Embryonic facial prominence (tissue), 1 donor: ENCODE measurements around the gene STYXL2.

Experiments
- DNase-seq: peaks from one replicate; pipeline ENCODE4 v3.0.0-alpha.2; 2016; ENCODE audit errors: extremely low spot score

The STYXL2 gene

DNA sequence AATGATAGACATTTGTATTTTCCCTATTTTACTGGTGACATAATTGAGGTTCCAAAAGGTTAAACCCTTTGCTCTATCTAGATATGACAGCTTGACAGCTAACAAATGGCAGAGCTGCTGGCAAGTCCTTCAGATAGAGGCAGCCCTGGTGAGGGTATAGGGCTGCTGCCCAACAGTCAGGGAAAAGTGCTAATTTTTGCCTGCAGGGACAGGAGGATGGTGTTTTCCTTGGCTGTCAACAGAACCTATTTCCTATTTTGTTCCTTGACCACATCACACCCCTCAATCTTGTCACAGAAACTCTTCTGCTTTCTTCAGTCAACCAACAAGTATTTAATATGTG is 16.0 kb upstream of the STYXL2 start:
- DNase-seq, result no peak

DNA sequence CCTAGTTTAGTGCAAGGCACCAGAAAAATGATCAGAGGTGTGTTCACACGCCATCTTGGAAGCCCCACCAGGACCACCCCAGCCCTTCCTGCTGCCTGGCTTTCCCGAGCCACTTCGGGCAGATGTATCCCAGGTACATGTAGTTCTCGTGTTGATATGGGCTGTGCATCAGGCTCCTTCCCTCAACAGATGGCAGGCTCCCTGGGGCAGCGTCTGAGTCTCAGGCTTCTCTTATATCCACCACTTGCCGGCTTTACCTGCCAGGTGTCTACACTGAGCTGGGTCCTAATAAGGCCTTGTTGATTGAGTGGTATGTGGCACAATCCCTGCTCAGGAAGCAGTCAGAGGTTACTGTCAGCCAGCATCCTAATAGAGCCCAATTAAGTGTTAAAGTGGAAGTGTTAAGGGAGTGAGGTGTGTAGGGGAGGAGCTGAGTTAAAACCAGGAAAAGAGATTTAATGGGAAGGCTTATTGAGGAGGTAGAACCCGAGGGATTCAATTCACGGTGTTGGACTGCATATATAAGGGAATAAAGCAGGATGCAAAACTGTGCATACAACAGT is 12.2 kb upstream of the STYXL2 start:
- DNase-seq, result no peak

DNA sequence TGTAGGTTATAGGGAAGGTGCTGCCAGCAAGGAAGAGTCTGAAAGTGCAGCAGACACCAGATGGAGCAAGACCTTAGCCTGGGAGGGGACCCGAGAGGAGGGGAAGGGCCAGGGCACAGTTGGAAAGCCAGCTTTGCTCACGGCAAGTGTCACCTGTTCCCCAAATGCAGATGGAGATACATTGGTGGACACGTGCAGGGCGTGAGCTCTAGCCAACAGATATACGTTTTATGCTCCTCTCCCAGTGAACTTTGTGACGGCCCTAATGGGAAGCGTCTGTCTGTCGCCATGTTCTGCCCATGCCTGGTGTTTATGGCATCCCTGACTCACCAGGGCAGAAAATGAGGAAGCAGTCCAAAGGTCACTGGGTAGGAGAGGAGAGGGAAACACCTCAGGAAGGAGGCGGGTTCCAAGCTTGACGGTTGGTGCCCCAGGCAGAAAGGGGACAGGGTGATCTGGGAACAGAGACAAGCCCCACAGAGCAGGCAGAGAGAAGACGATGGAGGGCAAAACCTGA is 11.3 kb upstream of the STYXL2 start:
- no peak for DNase-seq

DNA sequence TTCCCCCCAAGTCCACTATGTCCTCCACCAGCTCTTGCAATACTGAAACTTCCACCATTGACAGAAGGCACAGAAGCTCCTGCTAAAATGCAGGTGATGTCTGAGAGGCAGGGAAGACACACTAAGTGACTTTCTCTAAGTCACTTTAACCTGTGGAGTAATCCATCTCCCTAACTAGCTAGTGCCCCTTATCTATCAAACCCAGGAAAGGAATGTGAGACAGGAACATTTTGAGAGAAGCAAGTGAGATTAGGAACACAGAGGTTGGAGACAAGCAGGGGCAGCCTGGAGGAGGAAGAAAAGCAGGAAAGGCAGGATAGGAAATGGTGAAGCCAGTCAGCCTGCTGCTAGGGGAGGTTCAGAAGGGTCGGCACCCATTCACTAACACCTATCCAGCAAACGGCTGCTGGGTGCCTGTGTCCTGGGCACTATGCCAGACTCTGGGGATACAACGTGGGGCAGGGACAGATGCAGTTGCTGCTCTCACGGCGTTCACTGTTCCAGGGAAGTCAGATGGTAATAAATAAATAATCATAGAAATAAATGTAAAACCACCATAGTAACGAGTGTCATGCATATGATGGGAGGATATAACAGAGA is 10.7 kb upstream of the STYXL2 start:
- no peak for DNase-seq

DNA sequence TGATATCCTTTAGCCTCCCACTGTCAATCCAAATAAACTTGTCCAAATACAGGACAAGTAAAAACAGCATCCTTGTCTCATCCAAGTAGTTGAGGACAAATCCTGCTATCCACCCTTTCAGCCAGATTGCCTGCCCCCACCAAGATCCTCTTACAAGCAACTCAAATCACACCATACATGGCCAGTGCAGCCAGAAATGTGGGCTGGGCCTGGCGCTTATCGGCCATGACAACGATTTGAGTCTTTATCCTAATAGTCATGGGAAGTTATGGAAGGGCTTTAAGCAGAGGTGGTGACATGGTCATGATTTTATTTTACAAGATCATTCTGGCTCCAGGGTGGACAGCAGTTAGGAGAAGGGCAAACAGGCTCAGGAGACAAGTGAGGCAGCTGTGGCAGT is 10.0 kb upstream of the STYXL2 start:
- no peak for DNase-seq

DNA sequence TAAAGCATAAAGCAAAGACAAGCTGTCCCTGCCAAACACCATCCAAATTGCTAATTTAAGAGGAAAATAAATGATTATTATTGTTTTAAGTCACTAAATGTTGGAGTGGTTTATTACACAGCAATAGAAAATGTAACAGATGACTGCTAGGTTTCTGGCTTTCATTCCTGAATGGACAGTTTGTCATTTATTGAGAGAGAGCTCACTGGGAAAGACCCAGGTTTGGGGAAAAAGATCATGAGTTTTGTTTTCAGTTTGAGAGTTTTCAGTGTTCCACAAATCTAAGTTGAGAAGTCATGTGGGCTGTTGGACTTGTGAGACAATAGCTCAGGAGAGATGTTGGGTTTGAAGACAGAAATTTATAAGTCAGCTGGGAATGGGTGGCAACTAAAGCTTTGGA is 9.1 kb upstream of the STYXL2 start:
- no peak for DNase-seq

DNA sequence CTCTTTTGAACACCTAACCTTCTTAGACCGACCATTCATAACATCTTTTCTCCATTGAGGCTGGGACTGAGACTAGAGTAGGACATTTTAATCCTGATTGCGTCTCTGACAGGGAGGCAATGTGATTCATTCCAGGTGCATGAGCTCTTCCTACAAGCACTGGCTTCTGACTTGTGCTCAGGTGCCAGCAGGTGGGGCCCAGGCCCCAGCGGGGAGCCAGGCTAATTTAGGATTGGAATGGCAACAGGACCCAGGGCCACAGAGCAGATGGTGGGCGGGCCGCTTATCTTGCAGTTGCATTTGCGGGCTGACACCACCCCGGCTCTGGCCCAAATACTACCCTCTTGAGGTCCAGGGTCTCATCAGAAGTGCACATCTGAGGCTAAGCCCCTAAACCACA is 7.8 kb upstream of the STYXL2 start:
- DNase-seq, result no peak

DNA sequence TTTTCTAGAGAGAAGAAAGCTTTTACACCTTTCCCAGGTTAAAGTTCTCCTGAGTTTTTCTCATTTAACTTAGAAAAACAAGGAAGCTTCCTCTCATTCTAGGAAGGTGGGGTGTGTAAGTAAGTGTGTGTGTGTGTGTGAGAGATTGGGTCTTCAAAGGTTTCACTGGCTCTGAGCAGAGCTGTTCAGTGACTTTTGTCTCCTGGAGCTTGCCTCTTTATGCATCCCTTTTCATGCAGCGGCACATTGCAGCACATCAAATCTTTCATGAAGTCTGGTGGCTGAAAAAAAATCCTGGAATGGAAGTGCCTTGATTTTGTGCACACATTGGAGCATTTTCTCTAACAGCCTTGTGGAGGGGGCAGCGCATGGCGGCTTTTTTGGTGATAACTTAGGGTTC is 7.1 kb upstream of the STYXL2 start:
- DNase-seq, result no peak

DNA sequence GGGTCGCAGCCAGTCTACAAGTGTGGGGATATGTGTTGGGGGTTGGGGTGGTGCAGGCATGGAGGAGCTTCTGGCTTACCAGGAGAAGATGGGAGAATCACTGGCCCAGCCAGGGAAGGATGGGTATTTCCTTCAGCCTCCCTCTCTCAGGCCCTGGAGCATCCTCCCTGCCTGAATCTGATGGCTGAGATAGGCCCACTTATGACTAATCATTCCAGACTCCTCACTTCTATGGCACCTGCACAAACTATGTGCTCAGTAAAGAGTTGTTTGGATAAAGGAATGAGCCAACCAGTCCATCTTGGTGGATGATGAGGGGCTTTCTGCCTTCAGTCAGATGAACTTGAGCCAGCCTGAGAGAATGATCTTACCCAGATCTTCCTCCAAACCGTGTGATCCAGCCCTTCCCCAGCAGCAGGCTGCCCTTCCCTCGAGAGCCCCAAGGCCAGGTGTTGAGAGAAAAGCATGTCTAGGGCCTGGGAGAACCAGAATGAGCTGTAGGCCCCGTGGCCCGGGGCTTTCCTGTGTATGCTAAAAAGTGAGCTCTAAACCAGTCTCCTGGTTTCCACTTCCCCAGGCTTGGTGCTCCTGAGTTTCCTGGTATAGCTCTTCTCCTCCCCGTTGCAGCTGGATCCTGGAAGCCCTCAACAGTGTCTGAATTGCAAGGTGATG is 5.0 kb upstream of the STYXL2 start:
- no peak for DNase-seq

DNA sequence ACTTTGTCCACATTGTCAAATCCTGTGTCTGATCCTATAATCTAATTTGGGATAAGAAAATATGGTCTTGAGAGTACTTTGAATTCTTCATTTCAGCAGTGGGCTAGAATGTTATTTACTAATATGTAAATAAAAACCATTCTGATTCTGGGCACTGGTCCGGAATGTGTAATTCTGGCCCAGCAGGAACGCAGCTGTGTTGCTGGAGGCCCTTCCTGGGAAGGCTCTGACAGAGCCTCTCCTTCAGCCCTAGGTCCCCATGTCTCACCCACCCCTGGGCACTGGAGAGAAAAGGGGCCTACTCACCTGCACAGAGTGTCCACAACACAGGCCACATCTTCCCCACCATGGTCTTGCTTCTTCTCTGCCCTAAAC is 3.9 kb upstream of the STYXL2 start:
- no peak for DNase-seq

DNA sequence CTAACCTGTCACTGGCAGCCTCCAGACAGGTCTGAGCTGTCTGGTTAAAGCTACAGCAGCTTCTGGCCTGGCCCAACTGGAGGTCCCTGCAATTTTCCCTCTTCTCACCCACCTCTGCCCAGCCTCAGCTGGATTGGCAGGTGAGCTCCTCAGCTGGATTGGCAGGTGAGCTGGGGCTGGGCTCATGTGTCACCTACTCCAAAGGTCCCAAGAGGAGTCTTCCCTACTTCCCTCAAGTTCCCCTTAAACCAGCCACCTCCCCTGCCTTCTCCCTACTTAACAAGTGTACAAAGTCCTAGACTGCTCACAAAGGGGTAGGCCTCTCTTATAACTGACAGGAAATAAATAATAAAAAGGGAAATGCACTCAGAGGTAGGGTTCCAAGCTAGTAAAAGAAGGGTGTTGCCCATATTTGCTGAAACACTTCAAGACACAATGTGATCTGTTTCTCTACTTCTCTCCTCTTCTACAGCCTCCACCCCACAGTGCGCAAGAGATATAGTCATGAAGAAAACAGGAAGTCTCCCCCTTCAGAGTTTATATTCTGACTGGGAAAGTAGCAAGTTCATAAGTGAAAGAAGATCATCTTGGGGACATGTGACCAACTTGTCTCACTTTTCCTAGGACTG is 3.4 kb upstream of the STYXL2 start, which contains the start of gene GPA33:
Gene GPA33, minus strand, starts transcription at position 64 of the 629 bp plus-strand sequence. CDS start 90 bp downstream, outside the sequence.
- DNase-seq, result no peak

DNA sequence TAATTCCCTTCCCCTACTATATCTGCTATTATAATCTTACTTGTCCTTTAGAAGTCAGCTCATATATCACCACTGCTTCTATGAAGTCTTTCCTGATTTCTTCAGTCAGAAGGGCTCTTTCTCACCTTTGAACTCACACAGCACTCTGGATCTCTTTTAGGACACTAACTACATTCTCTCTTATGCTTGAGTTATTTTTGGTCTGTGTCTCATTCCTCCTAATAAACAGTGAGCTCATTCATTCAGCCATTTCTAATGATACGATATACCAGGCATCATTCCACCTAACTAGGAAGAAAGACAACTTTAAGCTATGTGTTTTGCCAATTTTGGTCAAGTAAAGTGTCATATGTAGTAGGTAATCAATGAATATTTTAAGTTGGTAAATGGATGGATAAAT is 1.2 kb upstream of the STYXL2 start:
- DNase-seq, result no peak

DNA sequence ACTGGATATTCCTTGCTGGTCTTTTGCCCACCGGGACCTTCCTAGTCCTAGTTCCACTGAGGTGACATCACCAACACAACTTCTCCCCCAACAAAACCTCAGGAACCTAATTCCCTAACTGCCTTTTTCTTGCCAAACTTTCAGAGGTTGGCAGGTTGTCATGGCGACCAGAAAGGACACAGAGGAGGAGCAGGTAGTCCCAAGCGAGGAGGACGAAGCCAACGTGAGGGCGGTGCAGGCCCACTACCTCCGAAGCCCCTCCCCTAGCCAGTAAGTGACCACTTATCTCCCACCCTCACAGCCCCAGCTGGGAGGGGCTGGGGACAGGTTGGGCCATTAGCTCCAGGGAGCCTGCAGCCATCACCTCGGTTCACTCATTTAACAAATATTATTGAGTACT is 815 bp downstream of the STYXL2 start:
- no peak for DNase-seq

DNA sequence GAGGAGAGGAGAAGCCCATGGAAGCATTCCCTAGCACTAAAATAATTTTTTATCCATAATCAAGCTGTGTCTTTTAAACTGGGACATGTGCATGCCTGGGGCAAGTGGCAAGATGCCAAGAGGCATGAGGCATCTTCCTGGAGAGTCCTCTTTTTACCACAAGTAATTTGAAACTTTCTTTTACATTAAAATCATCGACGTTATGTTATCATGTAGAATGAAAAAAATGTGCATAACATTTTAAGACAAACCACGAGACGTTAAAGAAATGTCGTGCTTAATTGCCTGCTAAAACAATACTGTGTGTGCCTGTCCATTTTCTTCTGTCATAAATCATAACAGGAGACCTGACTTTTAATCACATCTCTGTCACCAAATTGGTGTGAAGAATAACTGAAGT is 1.5 kb downstream of the STYXL2 start:
- DNase-seq, result no peak

DNA sequence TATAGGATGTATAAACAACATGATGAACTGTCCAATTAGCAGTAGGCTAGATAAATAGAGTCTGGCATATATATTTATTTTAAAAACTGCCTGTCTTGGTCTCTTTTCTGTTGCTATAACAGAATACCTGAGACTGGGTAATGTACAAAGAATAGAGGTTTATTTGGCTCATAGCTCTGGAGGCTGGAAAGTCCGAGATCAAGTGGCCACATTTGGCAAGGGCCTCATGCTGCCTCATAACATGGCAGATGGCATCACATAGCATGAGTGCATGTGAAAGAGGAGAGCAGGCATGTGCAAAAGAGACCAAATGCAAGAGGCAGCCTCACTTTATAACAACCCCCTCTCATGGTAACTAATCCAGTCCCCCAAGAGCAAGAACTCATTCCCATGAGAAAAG is 6.0 kb downstream of the STYXL2 start:
- DNase-seq, result no peak

DNA sequence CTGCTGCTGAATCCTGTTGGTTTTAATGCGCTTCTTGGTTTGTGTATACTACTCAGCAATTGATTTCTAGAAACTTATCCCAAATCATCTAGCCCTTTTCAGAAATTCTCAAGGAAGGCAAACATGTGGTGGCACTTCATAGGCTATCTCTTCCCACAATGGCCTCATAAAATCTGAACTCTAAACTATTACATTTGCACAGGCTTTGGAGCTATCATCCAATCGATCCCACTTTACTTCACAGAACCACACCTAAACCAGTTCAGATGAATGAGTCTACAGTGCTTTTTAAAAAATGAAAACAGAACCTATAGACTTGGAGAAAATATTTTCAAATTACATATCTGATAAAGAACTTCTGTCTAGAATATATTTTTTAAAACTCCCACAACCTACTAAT is 6.9 kb downstream of the STYXL2 start:
- no peak for DNase-seq

DNA sequence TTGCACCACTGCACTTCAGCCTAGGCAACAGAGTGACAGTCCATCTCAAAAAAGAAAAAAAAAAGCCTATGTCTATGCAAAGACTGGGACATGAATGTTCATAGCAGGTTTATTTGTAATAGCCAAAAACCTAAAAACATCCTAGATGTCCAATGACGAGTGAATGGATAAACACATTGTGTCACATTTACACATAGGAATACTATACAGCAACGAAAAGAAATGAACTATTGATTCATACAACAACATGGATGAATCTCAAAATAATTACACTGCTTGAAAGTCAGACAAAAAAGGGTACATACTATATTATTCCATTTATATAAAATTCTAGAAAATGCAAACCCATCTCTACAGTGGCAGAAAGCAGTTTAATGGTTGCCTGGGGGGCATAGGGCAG is 7.9 kb downstream of the STYXL2 start:
- no peak for DNase-seq

DNA sequence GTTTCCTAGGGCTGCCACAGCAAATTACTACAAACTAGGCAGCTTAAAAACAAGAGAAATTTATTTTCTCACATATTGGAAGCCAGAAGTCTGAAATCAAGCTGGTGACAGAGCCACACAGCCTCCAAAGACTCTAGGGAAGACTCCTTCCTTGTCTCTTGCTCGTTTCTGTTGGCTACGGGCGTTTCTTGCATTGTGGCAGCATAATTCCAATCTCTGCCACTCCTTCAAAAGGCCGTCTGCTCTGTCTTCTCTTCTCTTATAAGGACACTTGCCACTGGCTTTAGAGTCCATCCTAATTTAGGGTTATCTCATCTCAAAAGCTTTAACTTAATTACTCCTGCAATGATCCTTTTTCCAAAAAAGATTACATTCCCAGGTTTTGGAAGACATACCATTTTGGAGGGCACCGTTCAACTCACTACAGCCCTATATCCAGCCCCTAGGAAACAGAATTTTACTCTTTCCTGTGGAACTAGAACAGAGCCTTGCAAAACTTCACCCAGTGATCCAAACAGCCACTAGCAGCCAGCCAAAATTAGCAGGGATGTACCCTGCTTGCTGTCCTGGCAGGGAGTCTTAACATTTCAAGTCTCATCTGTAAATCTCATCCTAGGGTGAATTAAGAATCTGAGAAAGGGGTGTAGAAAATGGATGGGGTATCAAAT is 9.2 kb downstream of the STYXL2 start:
- DNase-seq, result no peak

DNA sequence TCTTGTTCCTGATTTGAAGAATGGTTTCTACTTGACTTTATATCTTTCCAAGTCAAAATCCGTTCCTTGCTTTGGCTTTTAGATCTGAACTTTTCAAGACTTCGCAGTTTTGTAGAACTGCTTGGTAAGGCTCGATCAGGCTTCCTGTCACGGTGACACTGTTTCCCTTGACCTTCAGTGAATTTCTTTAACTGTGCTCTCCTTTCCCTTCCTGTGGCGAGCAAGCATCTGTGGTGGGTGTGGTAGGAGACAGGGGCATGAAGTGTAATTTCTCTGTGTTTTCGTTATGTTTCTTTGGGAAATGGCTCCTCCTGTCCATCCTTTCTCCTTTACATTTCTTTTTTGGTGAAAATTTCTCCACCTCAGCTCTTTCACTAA is 10.4 kb downstream of the STYXL2 start:
- DNase-seq, result no peak

DNA sequence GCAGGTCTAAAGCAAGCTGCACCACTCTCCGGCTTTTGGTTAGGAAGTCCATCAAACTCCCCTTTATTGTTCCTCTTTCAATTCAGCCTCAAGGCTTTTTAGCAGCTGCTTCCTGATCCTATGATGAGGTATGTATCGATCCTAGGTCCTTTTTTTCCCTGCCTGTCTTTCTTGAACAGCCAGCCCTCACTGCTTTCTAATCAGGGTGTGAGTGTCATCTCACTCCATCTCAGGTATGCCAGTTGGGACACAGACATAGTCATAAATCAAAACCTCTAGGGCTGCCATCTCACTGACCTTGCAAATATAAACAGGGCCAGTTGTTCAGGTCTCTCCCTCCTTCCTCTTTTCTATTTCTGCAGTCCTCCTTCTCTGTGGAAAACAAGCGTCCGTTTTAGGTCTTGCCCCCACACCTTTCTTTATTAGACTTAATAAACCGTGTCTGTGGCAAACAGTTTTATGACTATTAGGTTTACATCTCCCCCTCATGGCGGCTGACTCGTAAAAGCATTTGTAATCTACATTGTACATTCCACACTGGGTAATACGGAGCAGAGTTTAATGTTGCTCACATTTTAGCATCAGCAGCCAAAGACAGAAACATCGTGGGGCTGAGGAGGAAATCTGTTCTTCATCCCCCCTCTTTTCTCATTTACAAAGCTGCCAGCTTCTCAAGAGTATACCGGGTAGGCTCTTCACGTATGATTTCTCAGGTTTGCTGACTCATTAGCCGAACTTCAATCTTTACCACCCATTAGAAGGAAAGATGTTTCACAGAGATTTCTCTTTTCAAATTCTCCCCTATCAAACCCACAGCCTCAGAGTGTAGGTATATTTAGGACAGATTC is 11.6 kb downstream of the STYXL2 start:
- DNase-seq, result no peak

DNA sequence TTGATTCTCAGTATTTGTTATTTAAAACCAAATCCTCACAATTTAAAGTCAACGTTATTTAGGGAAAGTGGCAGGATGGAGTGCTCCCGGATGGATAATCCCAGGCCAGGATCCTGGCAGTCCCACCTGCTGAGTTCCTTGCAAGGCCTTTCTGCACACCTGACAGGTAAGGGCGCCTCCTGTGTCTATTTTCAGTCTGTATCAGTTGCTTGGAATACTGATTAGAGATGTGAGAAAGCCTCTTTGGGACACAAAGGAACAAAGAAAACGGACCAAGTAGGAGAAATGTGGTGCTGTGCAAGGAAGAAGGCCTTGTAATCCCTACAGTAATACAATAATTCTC is 12.2 kb downstream of the STYXL2 start:
- DNase-seq, result no peak

DNA sequence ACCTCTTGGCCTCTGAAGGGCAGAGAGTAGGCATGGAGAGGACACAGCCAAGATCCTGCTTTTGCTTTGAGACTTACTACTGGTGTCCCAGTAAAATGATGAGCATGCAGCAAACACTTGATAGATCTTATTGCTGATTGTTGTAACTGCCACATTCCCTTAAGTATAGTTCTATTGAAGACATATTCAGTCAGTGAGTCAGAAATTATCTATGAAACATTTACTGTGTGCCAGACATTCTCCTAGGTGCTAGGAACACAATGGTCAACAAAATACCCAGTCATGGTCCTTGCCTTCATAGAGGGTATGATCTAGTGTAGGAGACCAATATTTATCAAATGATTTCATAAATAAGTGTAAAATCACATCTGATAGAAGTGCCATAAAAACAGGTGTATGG is 13.6 kb downstream of the STYXL2 start:
- DNase-seq, result no peak
